Activated CD8-positive, alpha-beta T cell treated with anti-CD3 and anti-CD28 coated beads for 36 hours (primary cell): Measurements from ENCODE around the gene MBD1. TPM values are rescaled to one million over a fixed set of nuclear protein-coding genes. Genes with fewer than 3 reads are reported as not detected.

Experiments used
- ATAC-seq: fragments of 200-7000 bp; cut with Tn5 transposase; one replicate; pipeline ENCODE4 v1.10.0; 2021; ENCODE audit warnings: mild to moderate bottlenecking, moderate library complexity
- CTCF ChIA-PET: fragments of 350-600 bp; sonication (Branson Sonifier 250); formaldehyde crosslinking; loops from one replicate; lab custom pipeline; 2021; ENCODE audit warnings: antibody characterized with exemption; lab: Charles Lee
- POLR2A ChIA-PET: fragments of 350-600 bp; sonication (Branson Sonifier 250); formaldehyde crosslinking; loops from one replicate; lab custom pipeline; 2021; ENCODE audit warnings: antibody characterized with exemption; lab: Charles Lee
- DNase-seq: peaks from one replicate; pipeline ENCODE4 v3.0.0-alpha.2; 2020
- H3K27ac Mint-ChIP-seq: one replicate; pipeline ENCODE4 v1.8.0; 2021; ENCODE audit warnings: mild to moderate bottlenecking, mixed read lengths
- H3K27me3 Mint-ChIP-seq: one replicate; pipeline ENCODE4 v1.8.0; 2021; ENCODE audit warnings: mixed read lengths
- H3K36me3 Mint-ChIP-seq: one replicate; pipeline ENCODE4 v1.8.0; 2021; ENCODE audit warnings: low read depth, mixed read lengths
- H3K4me1 Mint-ChIP-seq: one replicate; pipeline ENCODE4 v1.8.0; 2021; ENCODE audit warnings: low read depth, mixed read lengths
- H3K4me3 Mint-ChIP-seq: one replicate; pipeline ENCODE4 v1.8.0; 2021; ENCODE audit warnings: mild to moderate bottlenecking, moderate library complexity, mixed read lengths
- H3K9me3 Mint-ChIP-seq: one replicate; pipeline ENCODE4 v1.8.0; 2021; ENCODE audit warnings: mixed read lengths
- CTCF ChIP-seq: fragments of 200-600 bp; IDR thresholded peaks from one replicate; pipeline ENCODE4 v1.8.0; 2022; ENCODE audit warnings: antibody characterized with exemption, mild to moderate bottlenecking
- intact Hi-C: fragments of 100-400 bp; cut with micrococcal nuclease; formaldehyde crosslinking; loops from one replicate; pipeline ENCODE4 v1.10.0; 2022
- total RNA-seq, 2 experiments: library from RNA; stranded (reverse); gene quantifications; one replicate each; pipeline ENCODE4 v1.2.3, GENCODE V29; 2021

The MBD1 gene
- total RNA-seq, 2 experiments from 2014 or later: 67.4 to 69.0 TPM

DNA sequence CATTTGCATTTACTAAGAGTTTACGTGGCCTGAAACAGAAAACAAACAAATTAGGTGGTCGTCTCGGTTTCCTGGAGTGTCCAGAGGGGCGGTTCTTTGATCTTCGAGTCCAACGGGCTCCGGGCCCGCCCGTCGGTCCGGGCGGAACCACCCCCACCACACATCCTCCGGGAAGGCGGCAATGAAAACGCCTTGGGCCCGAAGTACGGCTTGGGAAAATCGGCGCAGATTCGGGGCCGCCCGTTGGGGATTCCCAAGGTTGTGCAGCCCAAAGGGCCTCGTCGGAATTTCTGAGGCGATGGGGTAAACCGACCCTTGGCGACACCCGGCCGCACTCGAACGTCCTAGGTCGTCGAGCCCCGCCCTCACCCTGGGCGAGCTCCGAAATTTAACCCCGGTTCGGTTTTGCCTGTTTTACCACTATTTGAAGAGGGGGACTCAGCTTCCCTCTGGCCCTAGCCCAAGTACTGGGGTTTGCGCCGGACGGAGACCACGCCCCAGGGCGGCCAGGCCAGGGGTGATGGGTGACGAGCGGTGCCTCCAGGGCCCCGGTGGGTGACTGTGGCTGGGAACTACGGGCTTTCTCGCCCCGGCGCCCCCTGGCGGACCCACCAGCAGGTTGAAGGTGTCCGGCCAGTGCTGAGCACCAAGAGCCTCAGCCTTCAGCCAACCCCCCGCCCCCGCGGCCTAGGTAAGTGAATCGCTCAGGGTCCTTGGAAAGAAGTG, 13.1 kb downstream of the MBD1 start:
- TF ChIP-seq CTCF: peak; percentile 71
- Mint-ChIP-seq H3K9me3 (no peaks in the 10 kb centered on the region), H3K27ac (peak overlapping the region; percentile 64), H3K36me3 (peaks cover 33% of the 10 kb centered on the region), H3K4me3 (peak overlapping the region; percentile 65), H3K4me1 (peaks cover 27% of the 10 kb centered on the region), H3K27me3 (no peaks in the 10 kb centered on the region)
- DNase-seq (peak; percentile 90), ATAC-seq (peak; percentile 73)
- ChIA-PET CTCF (interaction anchor here (0.6 to 3.1 kb wide), 13 partner anchors 9 to 168 kb away, joined by 3 to 23 read pairs (median 4); partner anchors contain the start of gene MBD1), POLR2A (interaction anchor here (0.6 to 5.0 kb wide), 4 partner anchors 14 to 151 kb away, joined by 3 to 32 read pairs (median 3); partner anchors contain the start of gene MBD1)
- intact Hi-C loops: no loop called here

DNA sequence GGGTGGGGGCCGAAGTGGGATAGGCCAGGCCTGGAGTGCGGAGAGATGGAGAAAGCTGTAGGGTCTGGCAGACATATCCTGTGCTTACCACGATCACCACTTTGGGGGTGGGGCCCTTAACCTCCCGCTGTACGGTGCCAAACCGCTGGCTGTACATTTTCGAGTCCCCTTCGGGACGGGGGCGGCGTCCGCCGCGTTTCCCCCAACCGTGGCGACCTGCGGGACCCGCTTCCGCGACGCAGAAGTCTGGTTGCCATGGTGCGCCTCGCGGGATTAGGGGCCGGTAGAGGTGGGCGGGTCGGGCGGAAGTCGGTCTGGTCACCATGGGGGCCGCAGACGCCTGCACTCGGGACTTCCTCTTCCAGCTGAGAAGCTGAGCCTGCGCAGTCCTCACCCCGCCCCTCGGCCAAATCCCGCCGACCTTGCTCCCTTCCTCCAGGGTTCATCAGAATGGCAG, 15.0 kb downstream of the MBD1 start, which contains the start of gene CFAP53:
Gene CFAP53, minus strand, starts transcription at position 248 of the 457 bp plus-strand sequence. Its CDS starts 91 bp downstream, at position 157.
- peak within 1 kb of the TSS; percentile 70 for H3K4me3 Mint-ChIP-seq
- peak within 1 kb of the TSS; percentile 79 for H3K27ac Mint-ChIP-seq
- intact Hi-C loops: loop anchor here (1.0 kb wide), 1 partner anchor 21 kb away; the partner anchor contains the start of gene CXXC1
- POLR2A ChIA-PET: interaction anchor here (0.7 to 1.6 kb wide), 4 partner anchors 15 to 780 kb away, joined by 3 to 5 read pairs (median 4); partner anchors contain the start of gene MBD1
- ATAC-seq (peak; percentile 91), DNase-seq (peak; percentile 95)
- TF ChIP-seq CTCF: no peak
- CTCF ChIA-PET: interaction anchor here (0.9 to 3.1 kb wide), 5 partner anchors 13 to 91 kb away, joined by 3 to 21 read pairs (median 4); partner anchors contain the start of genes MBD1 and MYO5B
- H3K4me1 Mint-ChIP-seq: peaks cover 27% of the 10 kb centered on the region
- H3K27me3 Mint-ChIP-seq: no peaks in the 10 kb centered on the region
- H3K9me3 Mint-ChIP-seq: no peaks in the 10 kb centered on the region
- H3K36me3 Mint-ChIP-seq: peaks cover 21% of the 10 kb centered on the region

DNA sequence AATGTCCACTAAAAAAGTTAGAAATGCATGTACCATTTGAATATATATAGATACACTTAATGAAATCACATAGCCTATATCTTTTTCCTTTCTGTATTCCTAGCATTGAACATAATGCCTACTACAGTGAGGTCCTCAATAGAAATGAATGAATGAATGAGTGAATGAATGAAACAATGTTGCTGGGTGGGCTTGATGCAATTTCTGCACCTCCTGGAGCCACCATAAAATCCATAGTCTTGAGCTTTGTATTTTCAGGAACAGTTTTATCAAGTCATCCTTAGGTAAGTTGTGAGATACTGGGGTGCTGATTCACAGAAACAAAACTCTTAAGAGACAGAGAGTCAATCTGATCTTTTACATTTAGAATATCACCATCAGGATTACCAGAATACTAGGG, 18.3 kb downstream of the MBD1 start:
- Mint-ChIP-seq H3K36me3 (peaks cover 3% of the 10 kb centered on the region), H3K4me1 (peaks cover 17% of the 10 kb centered on the region), H3K27me3 (no peaks in the 10 kb centered on the region), H3K9me3 (no peaks in the 10 kb centered on the region), H3K27ac (no peak overlapping the region), H3K4me3 (no peak overlapping the region)
- ChIA-PET CTCF (no interaction called here), POLR2A (no interaction called here)
- ATAC-seq (no peak), DNase-seq (no peak)
- intact Hi-C loops: no loop called here
- TF ChIP-seq CTCF: no peak

- H3K4me3 Mint-ChIP-seq: no peak overlapping the region
- POLR2A ChIA-PET: no interaction called here
- intact Hi-C loops: no loop called here
- no peaks in the 10 kb centered on the region for H3K36me3 Mint-ChIP-seq
- H3K27me3 Mint-ChIP-seq: peaks cover 1% of the 10 kb centered on the region
- peaks cover 2% of the 10 kb centered on the region for H3K4me1 Mint-ChIP-seq
- CTCF ChIA-PET: no interaction called here
- DNase-seq (no peak), ATAC-seq (no peak)
- no peaks in the 10 kb centered on the region for H3K9me3 Mint-ChIP-seq
- TF ChIP-seq CTCF: no peak
- H3K27ac Mint-ChIP-seq: no peak overlapping the region
Observed at GRCh38 chr18:50250935-50251334, 30.4 kb downstream of the MBD1 start.

- DNase-seq (no peak), ATAC-seq (no peak)
- TF ChIP-seq CTCF: no peak
- Mint-ChIP-seq H3K36me3 (no peaks in the 10 kb centered on the region), H3K4me3 (no peak overlapping the region), H3K9me3 (no peaks in the 10 kb centered on the region), H3K4me1 (peaks cover 2% of the 10 kb centered on the region), H3K27me3 (no peaks in the 10 kb centered on the region), H3K27ac (no peak overlapping the region)
- intact Hi-C loops: no loop called here
- POLR2A ChIA-PET: no interaction called here
- CTCF ChIA-PET: no interaction called here
Observed at GRCh38 chr18:50249576-50249975, 31.7 kb downstream of the MBD1 start.
